Endodermal cell (in vitro differentiated cells): Measurements from ENCODE around the gene PHLDA2. TPM values are rescaled to one million over a fixed set of nuclear protein-coding genes. Genes with fewer than 3 reads are reported as not detected.
"Not testable (repeated sequence)": the region's sequence is repeated elsewhere in the genome, so short reads cannot be mapped to it uniquely, and the experiment has no call there.

Experiments
- DNase-seq: peaks from one replicate; pipeline ENCODE4 v3.0.0-alpha.2; 2017
- H3K27ac ChIP-seq: 2 replicates; pipeline ENCODE4 v1.5.1; 2013; ENCODE audit warnings: mild to moderate bottlenecking, low read depth, low read length, moderate library complexity
- H3K27me3 ChIP-seq: 2 replicates; pipeline ENCODE4 v1.6.1; 2013; ENCODE audit warnings: mild to moderate bottlenecking, low read length, moderate library complexity; ENCODE audit not compliant: insufficient read depth, control insufficient read depth, poor library complexity, severe bottlenecking
- H3K36me3 ChIP-seq: 2 replicates; pipeline ENCODE4 v1.7.0; 2013; ENCODE audit warnings: mild to moderate bottlenecking, low read length, moderate library complexity; ENCODE audit not compliant: control insufficient read depth, insufficient read depth
- H3K4me1 ChIP-seq: one replicate; pipeline ENCODE4 v1.7.0; 2013; ENCODE audit warnings: low read length; ENCODE audit not compliant: control insufficient read depth, insufficient read depth
- H3K4me3 ChIP-seq: 2 replicates; pipeline ENCODE4 v1.5.1; 2013; ENCODE audit warnings: mild to moderate bottlenecking, low read length, moderate library complexity
- H3K9ac ChIP-seq: 2 replicates; pipeline ENCODE4 v1.6.1; 2013; ENCODE audit warnings: mild to moderate bottlenecking, low read length, moderate library complexity; ENCODE audit not compliant: poor library complexity, severe bottlenecking; ENCODE audit errors: extremely low read depth
- H3K9me3 ChIP-seq: 2 replicates; pipeline ENCODE4 v1.6.1; 2013; ENCODE audit warnings: mild to moderate bottlenecking, low read length, moderate library complexity; ENCODE audit not compliant: control insufficient read depth
- H3K27ac Mint-ChIP-seq: 2 replicates; pipeline ENCODE4 v1.8.0; 2020; ENCODE audit warnings: mixed read lengths
- H3K27me3 Mint-ChIP-seq: 2 replicates; pipeline ENCODE4 v1.8.0; 2021; ENCODE audit warnings: mild to moderate bottlenecking, mixed read lengths; ENCODE audit not compliant: insufficient read depth
- H3K36me3 Mint-ChIP-seq: 2 replicates; pipeline ENCODE4 v1.8.0; 2020; ENCODE audit warnings: low read depth, mixed read lengths
- H3K4me1 Mint-ChIP-seq: 2 replicates; pipeline ENCODE4 v1.8.0; 2020; ENCODE audit warnings: mixed read lengths
- H3K4me3 Mint-ChIP-seq: 2 replicates; pipeline ENCODE4 v1.8.0; 2020; ENCODE audit warnings: mild to moderate bottlenecking, moderate library complexity, mixed read lengths
- H3K9me3 Mint-ChIP-seq: 2 replicates; pipeline ENCODE4 v1.8.0; 2020; ENCODE audit warnings: mild to moderate bottlenecking, mixed read lengths
- WGBS, 2 experiments: methylation state at CpG; one replicate each; pipeline versions ENCODE4 v1.1.5 to v1.1.7; 2013; ENCODE audit warnings: missing lambda C conversion rate in 2 of 2, mixed read lengths in 1 of 2; ENCODE audit not compliant: insufficient coverage in 1 of 2, insufficient read length in 1 of 2; 5-methylcytosine and 5-hydroxymethylcytosine counted together
- total RNA-seq, 2 donors: library from RNA; stranded (reverse); fragmentation: NEBNext Ultra II Directional in 1 of 2; extraction: Animal tissue kit (Norgen Biotek cat#: 25700) in 1 of 2; gene quantifications; 2 replicates in 1 of 2; 3 replicates in 1 of 2; pipeline ENCODE4 v1.2.1, GENCODE V29; 2021
- TF ChIP-seq, protein P1 (sequence below): fragments of 200-600 bp; sonication (generic); conservative IDR thresholded peaks from 2 replicates; pipeline ENCODE4 v1.5.0; 2021; ENCODE audit warnings: antibody characterized with exemption, mild to moderate bottlenecking

The PHLDA2 gene
- total RNA-seq, 2 donors from 2014 or later = 3.0 to 5.1 TPM

DNA sequence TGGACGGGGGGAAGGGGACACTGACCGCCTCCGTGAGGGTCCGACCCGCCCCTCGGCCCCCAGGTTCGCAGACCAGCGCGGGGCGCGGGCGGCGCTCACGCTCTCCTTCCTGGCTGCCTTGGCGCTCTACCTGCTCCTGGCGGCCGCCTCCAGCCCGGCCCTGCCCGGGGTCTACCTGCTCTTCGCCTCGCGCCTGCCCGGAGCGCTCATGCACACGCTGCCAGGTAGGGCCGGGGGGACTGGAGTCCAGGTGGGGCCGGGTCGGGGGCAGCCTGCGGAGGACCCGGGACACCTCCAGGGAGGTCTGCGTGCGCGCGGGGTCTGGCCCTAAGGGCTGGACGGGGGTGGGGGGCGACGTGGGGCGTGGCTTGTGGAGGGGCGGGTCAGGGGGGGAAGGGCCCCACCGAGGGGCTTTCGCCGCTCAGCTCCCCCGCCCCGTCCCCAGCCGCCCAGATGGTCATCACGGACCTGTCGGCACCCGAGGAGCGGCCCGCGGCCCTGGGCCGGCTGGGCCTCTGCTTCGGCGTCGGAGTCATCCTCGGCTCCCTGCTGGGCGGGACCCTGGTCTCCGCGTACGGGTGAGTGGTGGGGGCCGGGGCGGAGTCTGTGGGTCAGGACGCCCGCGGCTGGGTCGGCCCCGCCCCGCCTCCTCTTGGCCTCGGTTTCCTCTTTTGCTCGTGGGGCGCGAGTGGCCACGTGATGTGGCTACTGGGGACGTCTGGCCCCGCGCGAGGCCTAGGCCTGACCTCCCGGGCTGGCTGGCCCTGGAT, 19.9 kb downstream of the PHLDA2 start:
- Mint-ChIP-seq H3K27ac (no peak overlapping the region), H3K36me3 (peaks cover 23% of the 10 kb centered on the region), H3K27me3 (peaks cover 5% of the 10 kb centered on the region), H3K9me3 (peaks cover 14% of the 10 kb centered on the region), H3K4me3 (no peak overlapping the region), H3K4me1 (peaks cover 5% of the 10 kb centered on the region)
- Histone ChIP-seq H3K9ac (no peak overlapping the region), H3K27me3 (no peaks in the 10 kb centered on the region), H3K36me3 (no peaks in the 10 kb centered on the region), H3K9me3 (no peaks in the 10 kb centered on the region), H3K4me1 (no peaks in the 10 kb centered on the region), H3K27ac (no peak overlapping the region), H3K4me3 (no peak overlapping the region)
- TF ChIP-seq, protein P1, sequence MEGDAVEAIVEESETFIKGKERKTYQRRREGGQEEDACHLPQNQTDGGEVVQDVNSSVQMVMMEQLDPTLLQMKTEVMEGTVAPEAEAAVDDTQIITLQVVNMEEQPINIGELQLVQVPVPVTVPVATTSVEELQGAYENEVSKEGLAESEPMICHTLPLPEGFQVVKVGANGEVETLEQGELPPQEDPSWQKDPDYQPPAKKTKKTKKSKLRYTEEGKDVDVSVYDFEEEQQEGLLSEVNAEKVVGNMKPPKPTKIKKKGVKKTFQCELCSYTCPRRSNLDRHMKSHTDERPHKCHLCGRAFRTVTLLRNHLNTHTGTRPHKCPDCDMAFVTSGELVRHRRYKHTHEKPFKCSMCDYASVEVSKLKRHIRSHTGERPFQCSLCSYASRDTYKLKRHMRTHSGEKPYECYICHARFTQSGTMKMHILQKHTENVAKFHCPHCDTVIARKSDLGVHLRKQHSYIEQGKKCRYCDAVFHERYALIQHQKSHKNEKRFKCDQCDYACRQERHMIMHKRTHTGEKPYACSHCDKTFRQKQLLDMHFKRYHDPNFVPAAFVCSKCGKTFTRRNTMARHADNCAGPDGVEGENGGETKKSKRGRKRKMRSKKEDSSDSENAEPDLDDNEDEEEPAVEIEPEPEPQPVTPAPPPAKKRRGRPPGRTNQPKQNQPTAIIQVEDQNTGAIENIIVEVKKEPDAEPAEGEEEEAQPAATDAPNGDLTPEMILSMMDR = no peak
- 73 to 77% methylated on average over 35 to 77 of the region's 78 CpGs for WGBS, 2 experiments
- no peak for DNase-seq

DNA sequence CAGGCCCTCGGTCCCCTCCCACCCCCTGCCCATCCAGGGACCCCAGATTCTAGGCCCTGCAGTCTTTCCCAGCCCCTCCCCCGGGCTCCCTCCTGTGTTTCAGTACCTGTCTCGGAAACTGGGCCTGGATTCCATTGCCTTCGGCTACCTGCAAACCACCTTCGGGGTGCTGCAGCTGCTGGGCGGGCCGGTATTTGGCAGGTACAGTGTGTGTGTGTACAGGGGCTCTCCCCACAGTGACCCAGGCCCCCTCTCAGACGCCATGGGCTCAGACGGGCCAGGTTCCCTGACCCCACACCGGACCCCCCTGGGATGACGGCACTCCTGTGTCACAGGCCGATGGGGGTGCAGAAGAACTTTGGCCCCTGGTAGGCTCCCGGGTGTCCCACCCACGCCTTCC, 21.1 kb downstream of the PHLDA2 start:
- Histone ChIP-seq H3K9me3 (no peaks in the 10 kb centered on the region), H3K36me3 (no peaks in the 10 kb centered on the region), H3K4me1 (no peaks in the 10 kb centered on the region), H3K9ac (no peak overlapping the region), H3K27me3 (no peaks in the 10 kb centered on the region), H3K27ac (no peak overlapping the region), H3K4me3 (no peak overlapping the region)
- no peak overlapping the region for H3K27ac Mint-ChIP-seq
- H3K4me3 Mint-ChIP-seq = no peak overlapping the region
- H3K36me3 Mint-ChIP-seq = peaks cover 23% of the 10 kb centered on the region
- TF ChIP-seq, protein P1 = no peak
- peaks cover 14% of the 10 kb centered on the region for H3K9me3 Mint-ChIP-seq
- peaks cover 5% of the 10 kb centered on the region for H3K27me3 Mint-ChIP-seq
- no peak for DNase-seq
- WGBS, 2 experiments = 92 to 93% methylated on average over 5 to 14 of the region's 14 CpGs
- peaks cover 2% of the 10 kb centered on the region for H3K4me1 Mint-ChIP-seq

DNA sequence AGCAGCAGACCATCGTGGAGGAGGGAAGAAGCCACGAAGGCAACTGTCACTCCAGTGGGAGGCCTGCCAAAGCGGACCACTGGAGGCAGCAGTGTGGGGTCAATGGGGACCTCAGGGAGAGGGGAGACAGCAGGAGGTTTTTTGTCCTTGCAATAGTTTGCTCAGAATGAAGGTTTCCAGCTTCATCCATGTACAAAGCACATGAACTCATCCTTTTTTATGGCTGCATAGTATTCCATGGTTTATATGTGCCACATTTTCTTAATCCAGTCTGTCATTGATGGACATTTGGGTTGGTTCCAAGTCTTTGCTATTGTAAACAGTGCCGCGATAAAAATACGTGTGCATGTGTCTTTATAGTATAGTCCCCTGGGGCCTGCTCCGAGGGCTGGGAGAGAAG, 23.9 kb downstream of the PHLDA2 start:
- H3K36me3 Mint-ChIP-seq = peaks cover 23% of the 10 kb centered on the region
- not testable (repeated sequence) for H3K27ac ChIP-seq, H3K4me3 ChIP-seq, H3K9me3 ChIP-seq, H3K9ac ChIP-seq, DNase-seq, H3K4me1 ChIP-seq, H3K27ac Mint-ChIP-seq, H3K27me3 ChIP-seq, H3K36me3 ChIP-seq, H3K4me1 Mint-ChIP-seq, H3K4me3 Mint-ChIP-seq
- peaks cover 10% of the 10 kb centered on the region for H3K27me3 Mint-ChIP-seq
- 94 to 97% methylated on average over 7 of the region's 7 CpGs for WGBS, 2 experiments
- peaks cover 14% of the 10 kb centered on the region for H3K9me3 Mint-ChIP-seq
